ENCODE data around the gene DIAPH2.

GRCh38 chrX:96971812-96972211 lies 287.2 kb downstream of the DIAPH2 start:
- no peak for TF ChIP-seq CTCF (IDR thresholded peaks at IDR 0.05; ENCODE audit: low read depth, low read length)
- TF ChIP-seq MAX (IDR thresholded peaks at IDR 0.05; ENCODE audit: low read depth, low read length), result no peak

All from NB4 (cell line).